SK-N-SH treated with all-trans-retinoic acid at 6 μM for 48 hours (cell line): ENCODE measurements around the gene TTC16.

ENCODE experiments used
- CREB5 ChIP-seq: fragments of 250-450 bp; sonication (Bioruptor Pico); IDR thresholded peaks from 2 replicates; pipeline ENCODE4 v1.5.1; 2020; ENCODE audit warnings: low read depth, mild to moderate bottlenecking, moderate library complexity
- ZFP3 ChIP-seq: fragments of 250-450 bp; sonication (Bioruptor Pico); IDR thresholded peaks from 2 replicates; pipeline ENCODE4 v1.5.0; 2020; ENCODE audit warnings: mild to moderate bottlenecking, moderate library complexity

- TF ChIP-seq CREB5 (no peak), ZFP3 (CRISPR knock-in tag) (no peak)
Observed at GRCh38 chr9:127734747-127735529, 19.1 kb downstream of the TTC16 start, which contains the start of gene TOR2A.
